Measurements from ENCODE around the gene WSCD2. TPM values are rescaled to one million over a fixed set of nuclear protein-coding genes. Genes with fewer than 3 reads are reported as not detected.

Gene WSCD2
- total RNA-seq, 1 donor from 2014 or later, result 72.9 TPM

- DNase-seq (ENCODE audit: extremely low spot score, unreplicated experiment), result no peak
- H3K27ac Mint-ChIP-seq, result no peak overlapping the region
- H3K27me3 Mint-ChIP-seq, result peaks cover 11% of the 10 kb centered on the region
- TF ChIP-seq CTCF (conservative IDR thresholded peaks at IDR 0.05), result no peak
- peaks cover 6% of the 10 kb centered on the region for H3K4me1 Mint-ChIP-seq (ENCODE audit: unreplicated experiment)
- H3K36me3 Mint-ChIP-seq, result no peaks in the 10 kb centered on the region
- no peaks in the 10 kb centered on the region for H3K9me3 Mint-ChIP-seq
- no peak overlapping the region for H3K4me3 Mint-ChIP-seq
These were observed 141.7 kb downstream of the WSCD2 start for GRCh38 chr12:108270849-108271143.

GRCh38 chr12:108271951-108272872 is 143.1 kb downstream of the WSCD2 start:
- Mint-ChIP-seq H3K4me1 (ENCODE audit: unreplicated experiment) (peaks cover 6% of the 10 kb centered on the region), H3K27me3 (peaks cover 7% of the 10 kb centered on the region), H3K4me3 (no peak overlapping the region), H3K27ac (no peak overlapping the region), H3K36me3 (no peaks in the 10 kb centered on the region), H3K9me3 (no peaks in the 10 kb centered on the region)
- DNase-seq (ENCODE audit: extremely low spot score, unreplicated experiment), result no peak
- TF ChIP-seq CTCF (conservative IDR thresholded peaks at IDR 0.05), result no peak

- no peak for TF ChIP-seq CTCF (conservative IDR thresholded peaks at IDR 0.05)
- Mint-ChIP-seq H3K27ac (no peak overlapping the region), H3K27me3 (peaks cover 13% of the 10 kb centered on the region), H3K9me3 (no peaks in the 10 kb centered on the region), H3K36me3 (no peaks in the 10 kb centered on the region), H3K4me3 (no peak overlapping the region), H3K4me1 (ENCODE audit: unreplicated experiment) (peaks cover 6% of the 10 kb centered on the region)
- DNase-seq (ENCODE audit: extremely low spot score, unreplicated experiment), result no peak
These were observed 144.1 kb downstream of the WSCD2 start for GRCh38 chr12:108273217-108273616.

GRCh38 chr12:108277613-108278012 is 148.5 kb downstream of the WSCD2 start:
- H3K36me3 Mint-ChIP-seq, result no peaks in the 10 kb centered on the region
- TF ChIP-seq CTCF (conservative IDR thresholded peaks at IDR 0.05), result no peak
- peaks cover 21% of the 10 kb centered on the region for H3K27me3 Mint-ChIP-seq
- H3K9me3 Mint-ChIP-seq, result no peaks in the 10 kb centered on the region
- no peaks in the 10 kb centered on the region for H3K4me1 Mint-ChIP-seq (ENCODE audit: unreplicated experiment)
- H3K4me3 Mint-ChIP-seq, result no peak overlapping the region
- no peak overlapping the region for H3K27ac Mint-ChIP-seq
- no peak for DNase-seq (ENCODE audit: extremely low spot score, unreplicated experiment)

GRCh38 chr12:108282160-108282559 is 153.1 kb downstream of the WSCD2 start:
- Mint-ChIP-seq H3K4me3 (no peak overlapping the region), H3K36me3 (no peaks in the 10 kb centered on the region), H3K9me3 (no peaks in the 10 kb centered on the region), H3K27ac (no peak overlapping the region), H3K27me3 (peaks cover 36% of the 10 kb centered on the region), H3K4me1 (ENCODE audit: unreplicated experiment) (no peaks in the 10 kb centered on the region)
- no peak for TF ChIP-seq CTCF (conservative IDR thresholded peaks at IDR 0.05)
- DNase-seq (ENCODE audit: extremely low spot score, unreplicated experiment), result no peak

Data from type B pancreatic cell (in vitro differentiated cells).